Neural cell (in vitro differentiated cells): Measurements from ENCODE around the gene GPC5. TPM values are rescaled to one million over a fixed set of nuclear protein-coding genes. Genes with fewer than 3 reads are reported as not detected.

ENCODE experiments used
- H2AFZ ChIP-seq: fragments of 200-600, 300-800 bp; sonication (generic), shearing (Covaris generic); 2 replicates; pipeline ENCODE4 v1.6.0; 2014; ENCODE audit warnings: low read depth, mild to moderate bottlenecking, antibody characterized with exemption, low read length, moderate library complexity
- H3F3A ChIP-seq: fragments of 200-600 bp; shearing (Covaris generic); 2 replicates; pipeline ENCODE4 v1.6.1; 2016; ENCODE audit warnings: mild to moderate bottlenecking, moderate library complexity, mixed read lengths, antibody characterized with exemption, low read length; ENCODE audit not compliant: insufficient read depth, poor library complexity, severe bottlenecking
- H3K27ac ChIP-seq: fragments of 200-600, 300-800 bp; sonication (generic), shearing (Covaris generic); 2 replicates; pipeline ENCODE4 v1.5.1; 2014; ENCODE audit warnings: mild to moderate bottlenecking, low read length, moderate library complexity
- H3K27me3 ChIP-seq: fragments of 300-800, 200-600 bp; sonication (generic), shearing (Covaris generic); 2 replicates; pipeline ENCODE4 v1.6.0; 2014; ENCODE audit warnings: mild to moderate bottlenecking, low read depth, low read length, moderate library complexity; ENCODE audit not compliant: insufficient read depth
- H3K36me3 ChIP-seq: fragments of 300-800, 200-600 bp; sonication (generic), shearing (Covaris generic); 2 replicates; pipeline ENCODE4 v1.5.1; 2014; ENCODE audit warnings: mild to moderate bottlenecking, antibody characterized with exemption, low read length, moderate library complexity; ENCODE audit not compliant: insufficient read depth
- H3K4me2 ChIP-seq: fragments of 300-800, 200-600 bp; sonication (generic), shearing (Covaris generic); 2 replicates; pipeline ENCODE4 v1.6.0; 2014; ENCODE audit warnings: mild to moderate bottlenecking, low read length
- H3K4me3 ChIP-seq: fragments of 300-800, 200-600 bp; sonication (generic), shearing (Covaris generic); 2 replicates; pipeline ENCODE4 v1.5.1; 2014; ENCODE audit warnings: mild to moderate bottlenecking, low read length, moderate library complexity
- H3K79me2 ChIP-seq: fragments of 200-600 bp; shearing (Covaris generic); replicated peaks from 2 replicates; pipeline ENCODE4 v1.6.0; 2014; ENCODE audit warnings: mild to moderate bottlenecking, low read length, moderate library complexity; ENCODE audit not compliant: insufficient read depth
- H3K9ac ChIP-seq: fragments of 300-800, 200-600 bp; sonication (generic), shearing (Covaris generic); 2 replicates; pipeline ENCODE4 v1.6.1; 2016; ENCODE audit warnings: mild to moderate bottlenecking, low read length, mixed read lengths
- H3K9me2 ChIP-seq: fragments of 200-600 bp; shearing (Covaris generic); 2 replicates; pipeline ENCODE4 v1.6.1; 2016; ENCODE audit warnings: mild to moderate bottlenecking, low read length, mixed read lengths; ENCODE audit not compliant: insufficient read depth
- H3K9me3 ChIP-seq: fragments of 200-600, 300-800 bp; sonication (generic), shearing (Covaris generic); 2 replicates; pipeline ENCODE4 v1.6.1; 2016; ENCODE audit warnings: mild to moderate bottlenecking, mixed run types, low read length, moderate library complexity, mixed read lengths
- H4K20me1 ChIP-seq: fragments of 200-600 bp; shearing (Covaris generic); 2 replicates; pipeline ENCODE4 v1.6.1; 2016; ENCODE audit warnings: mild to moderate bottlenecking, mixed run types; ENCODE audit not compliant: insufficient read depth
- EP300 ChIP-seq: fragments of 450-650 bp; conservative IDR thresholded peaks from 2 replicates; pipeline ENCODE4 v1.6.1; 2014; ENCODE audit warnings: antibody characterized with exemption, mild to moderate bottlenecking, moderate library complexity; ENCODE audit not compliant: poor library complexity, severe bottlenecking
- EZH2 ChIP-seq: fragments of 200-600, 300-800 bp; shearing (Covaris generic), sonication (generic); IDR thresholded peaks from 2 replicates; pipeline ENCODE4 v1.6.1; 2014; ENCODE audit warnings: antibody characterized with exemption, low read length, borderline replicate concordance, mild to moderate bottlenecking; ENCODE audit not compliant: insufficient read depth, poor library complexity, severe bottlenecking
- MXI1 ChIP-seq: fragments of 450-650 bp; conservative IDR thresholded peaks from 2 replicates; pipeline ENCODE4 v1.6.1; 2014; ENCODE audit warnings: antibody characterized with exemption, mild to moderate bottlenecking; ENCODE audit not compliant: poor library complexity, severe bottlenecking
- POLR2AphosphoS5 ChIP-seq: IDR thresholded peaks from 2 replicates; pipeline ENCODE4 v1.6.1; 2012
- RAD21 ChIP-seq: fragments of 450-650 bp; conservative IDR thresholded peaks from 2 replicates; pipeline ENCODE4 v1.6.1; 2014; ENCODE audit warnings: antibody characterized with exemption, mild to moderate bottlenecking, moderate library complexity
- REST ChIP-seq: IDR thresholded peaks from 2 replicates; pipeline ENCODE4 v1.6.1; 2012; ENCODE audit warnings: borderline replicate concordance
- SMC3 ChIP-seq: fragments of 450-650 bp; conservative IDR thresholded peaks from 2 replicates; pipeline ENCODE4 v1.6.1; 2014; ENCODE audit warnings: antibody characterized with exemption, mild to moderate bottlenecking, moderate library complexity; ENCODE audit not compliant: poor library complexity
- TAF1 ChIP-seq: IDR thresholded peaks from 2 replicates; pipeline ENCODE4 v1.6.1; 2012; ENCODE audit warnings: low read depth
- polyA plus RNA-seq: library from polyadenylated mRNA; depleted of rRNA; stranded (reverse); fragments of >200 nt; gene quantifications from 2 replicates; pipeline ENCODE4 v1.2.3, GENCODE V29; 2014
- TF ChIP-seq, protein P1 (sequence below): fragments of 450-650 bp; IDR thresholded peaks from 2 replicates; pipeline ENCODE4 v1.5.1; 2014; ENCODE audit warnings: antibody characterized with exemption, mild to moderate bottlenecking, moderate library complexity; ENCODE audit not compliant: poor library complexity, severe bottlenecking

GPC5 gene
- polyA plus RNA-seq, 1 donor from 2014 or later: 5.0 TPM

DNA sequence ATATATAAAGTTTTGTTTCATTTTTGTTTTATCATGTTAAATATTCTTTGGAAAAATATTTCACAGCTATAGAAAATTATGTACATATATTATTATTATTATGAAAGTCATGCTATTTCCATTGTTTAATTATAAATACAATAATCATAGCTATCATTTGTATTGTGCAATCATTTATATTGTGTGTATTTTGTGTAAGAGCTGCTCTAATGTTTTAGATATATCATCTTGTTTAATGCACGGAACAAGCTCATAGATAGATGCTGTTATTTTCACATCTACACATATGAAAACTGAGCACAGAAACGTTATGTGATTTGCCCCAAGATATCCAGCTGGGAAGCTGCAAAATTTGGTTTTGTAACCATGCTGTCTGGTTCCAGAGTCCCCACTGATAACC, 111.6 kb downstream of the GPC5 start:
- no peaks in the 10 kb centered on the region for H3K36me3 ChIP-seq
- no peaks in the 10 kb centered on the region for H3F3A ChIP-seq
- no peak overlapping the region for H2AFZ ChIP-seq
- no peaks in the 10 kb centered on the region for H3K27me3 ChIP-seq
- no peak overlapping the region for H3K9ac ChIP-seq
- H3K4me2 ChIP-seq: no peak overlapping the region
- H4K20me1 ChIP-seq: no peaks in the 10 kb centered on the region
- H3K27ac ChIP-seq: no peak overlapping the region
- no peak overlapping the region for H3K4me3 ChIP-seq
- no peaks in the 10 kb centered on the region for H3K9me3 ChIP-seq
- TF ChIP-seq, protein P1, sequence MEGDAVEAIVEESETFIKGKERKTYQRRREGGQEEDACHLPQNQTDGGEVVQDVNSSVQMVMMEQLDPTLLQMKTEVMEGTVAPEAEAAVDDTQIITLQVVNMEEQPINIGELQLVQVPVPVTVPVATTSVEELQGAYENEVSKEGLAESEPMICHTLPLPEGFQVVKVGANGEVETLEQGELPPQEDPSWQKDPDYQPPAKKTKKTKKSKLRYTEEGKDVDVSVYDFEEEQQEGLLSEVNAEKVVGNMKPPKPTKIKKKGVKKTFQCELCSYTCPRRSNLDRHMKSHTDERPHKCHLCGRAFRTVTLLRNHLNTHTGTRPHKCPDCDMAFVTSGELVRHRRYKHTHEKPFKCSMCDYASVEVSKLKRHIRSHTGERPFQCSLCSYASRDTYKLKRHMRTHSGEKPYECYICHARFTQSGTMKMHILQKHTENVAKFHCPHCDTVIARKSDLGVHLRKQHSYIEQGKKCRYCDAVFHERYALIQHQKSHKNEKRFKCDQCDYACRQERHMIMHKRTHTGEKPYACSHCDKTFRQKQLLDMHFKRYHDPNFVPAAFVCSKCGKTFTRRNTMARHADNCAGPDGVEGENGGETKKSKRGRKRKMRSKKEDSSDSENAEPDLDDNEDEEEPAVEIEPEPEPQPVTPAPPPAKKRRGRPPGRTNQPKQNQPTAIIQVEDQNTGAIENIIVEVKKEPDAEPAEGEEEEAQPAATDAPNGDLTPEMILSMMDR: no peak
- no peak for TF ChIP-seq RAD21
- TF ChIP-seq MXI1: no peak
- no peak for TF ChIP-seq EZH2
- TF ChIP-seq REST: no peak
- TF ChIP-seq POLR2AphosphoS5: no peak
- TF ChIP-seq TAF1: no peak
- no peak for TF ChIP-seq SMC3
- no peak for TF ChIP-seq EP300
- no peaks in the 10 kb centered on the region for H3K9me2 ChIP-seq
- no peaks in the 10 kb centered on the region for H3K79me2 ChIP-seq

GRCh38 chr13:91513790-91514189, 115.4 kb downstream of the GPC5 start:
- H3K9ac ChIP-seq: no peak overlapping the region
- no peaks in the 10 kb centered on the region for H3K79me2 ChIP-seq
- H3K4me3 ChIP-seq: no peak overlapping the region
- H3K9me2 ChIP-seq: no peaks in the 10 kb centered on the region
- no peaks in the 10 kb centered on the region for H4K20me1 ChIP-seq
- no peak overlapping the region for H3K27ac ChIP-seq
- H3K36me3 ChIP-seq: no peaks in the 10 kb centered on the region
- H3K27me3 ChIP-seq: no peaks in the 10 kb centered on the region
- H3F3A ChIP-seq: no peaks in the 10 kb centered on the region
- H3K9me3 ChIP-seq: no peaks in the 10 kb centered on the region
- H2AFZ ChIP-seq: no peak overlapping the region
- no peak overlapping the region for H3K4me2 ChIP-seq
- no peak for TF ChIP-seq EP300
- TF ChIP-seq TAF1: no peak
- no peak for TF ChIP-seq RAD21
- TF ChIP-seq EZH2: no peak
- no peak for TF ChIP-seq MXI1
- TF ChIP-seq POLR2AphosphoS5: no peak
- no peak for TF ChIP-seq REST
- TF ChIP-seq, protein P1: no peak
- no peak for TF ChIP-seq SMC3
